HUES48 (cell line): ENCODE measurements around the gene SOX21.
"Not testable (repeated sequence)": the region's sequence is repeated elsewhere in the genome, so short reads cannot be mapped to it uniquely, and the experiment has no call there.

ENCODE experiments used
- H3K27ac ChIP-seq: one replicate; pipeline ENCODE4 v1.7.0; 2013; ENCODE audit warnings: low read depth, low read length, inconsistent platforms
- H3K27me3 ChIP-seq: 2 replicates; pipeline ENCODE4 v1.6.1; 2013; ENCODE audit warnings: mild to moderate bottlenecking, low read length; ENCODE audit not compliant: control insufficient read depth, insufficient read depth
- H3K36me3 ChIP-seq: 2 replicates; pipeline ENCODE4 v1.6.1; 2013; ENCODE audit warnings: low read length; ENCODE audit not compliant: control insufficient read depth, insufficient read depth
- H3K4me1 ChIP-seq: 2 replicates; pipeline ENCODE4 v1.6.1; 2013; ENCODE audit warnings: mild to moderate bottlenecking, low read length; ENCODE audit not compliant: control insufficient read depth, insufficient read depth
- H3K4me3 ChIP-seq: 2 replicates; pipeline ENCODE4 v1.5.1; 2013; ENCODE audit warnings: mild to moderate bottlenecking, low read depth, low read length
- H3K9ac ChIP-seq: 2 replicates; pipeline ENCODE4 v1.6.1; 2013; ENCODE audit warnings: mild to moderate bottlenecking, low read depth, low read length, moderate library complexity
- H3K9me3 ChIP-seq: 2 replicates; pipeline ENCODE4 v1.6.1; 2013; ENCODE audit warnings: low read length; ENCODE audit not compliant: control insufficient read depth, insufficient read depth

SOX21 gene

DNA sequence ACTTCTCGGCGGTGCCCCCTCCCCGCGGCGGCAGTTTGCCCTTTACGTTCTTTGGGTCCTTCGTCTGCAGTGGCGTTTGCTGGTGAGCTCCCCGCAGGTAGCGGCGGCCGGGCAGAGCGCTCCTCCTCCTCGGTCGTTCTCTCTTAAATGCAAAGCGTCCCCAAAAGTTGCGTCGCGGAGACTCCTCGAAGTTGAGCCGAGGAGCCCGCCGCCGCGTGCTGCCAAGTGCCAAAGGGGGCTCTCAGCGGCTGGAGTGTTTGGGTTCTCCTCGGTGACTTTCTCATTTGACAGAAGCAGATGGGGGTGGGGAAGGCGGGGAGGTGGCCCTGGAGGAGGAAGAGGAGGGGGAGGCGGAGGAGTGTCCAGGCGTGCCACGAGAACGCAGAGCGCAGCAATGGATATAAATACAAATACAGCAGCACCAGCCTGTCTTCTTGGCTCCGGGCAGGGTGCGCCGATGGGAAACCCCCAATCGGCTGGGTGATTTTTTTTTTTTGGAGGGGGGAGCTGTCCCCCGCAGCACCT lies at the start of gene SOX21:
TSS of gene SOX21 (minus strand) at position 259 of the 525 bp plus-strand sequence. CDS start 496 bp downstream, outside the sequence.
- H3K27ac ChIP-seq: peak within 1 kb of the TSS; percentile 35
- peaks cover 73% of the 10 kb centered on the region for H3K27me3 ChIP-seq
- peak within 1 kb of the TSS; percentile 72 for H3K9ac ChIP-seq
- peaks cover 62% of the 10 kb centered on the region for H3K4me1 ChIP-seq
- no peaks in the 10 kb centered on the region for H3K9me3 ChIP-seq
- H3K4me3 ChIP-seq: peak within 1 kb of the TSS; percentile 80
- H3K36me3 ChIP-seq: no peaks in the 10 kb centered on the region

DNA sequence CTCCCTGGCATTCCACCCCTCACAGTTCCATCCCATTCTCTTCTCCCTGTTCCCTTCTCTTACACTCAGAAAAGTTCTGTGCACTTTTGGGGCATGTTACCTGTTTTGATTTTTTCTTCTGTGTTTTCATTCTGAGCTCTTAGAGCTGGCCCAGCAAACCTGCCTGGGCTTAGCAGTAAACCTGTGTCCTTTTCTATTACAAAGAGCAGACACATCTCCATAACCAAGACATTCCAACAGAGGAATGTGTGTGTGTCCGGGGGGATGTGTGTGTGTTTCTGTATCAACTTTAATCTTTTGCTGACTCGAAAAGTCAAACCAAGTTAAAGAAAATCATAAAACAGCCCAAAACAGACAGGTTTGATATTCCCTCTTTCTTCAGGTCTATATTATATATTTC lies 49.1 kb upstream of the SOX21 start:
- Histone ChIP-seq H3K4me1 (peaks cover 13% of the 10 kb centered on the region), H3K9me3 (0 out of 2 replicates have a peak, but pooled peaks cover 3% of the 10 kb centered on the region), H3K9ac (peak overlapping the region; percentile 34; the same call in 1 of the 2 replicates), H3K4me3 (0 out of 2 replicates have a peak overlapping the region, but pooled peaks have one; percentile 31), H3K36me3 (no peaks in the 10 kb centered on the region), H3K27me3 (no peaks in the 10 kb centered on the region), H3K27ac (peak overlapping the region; percentile 62)

DNA sequence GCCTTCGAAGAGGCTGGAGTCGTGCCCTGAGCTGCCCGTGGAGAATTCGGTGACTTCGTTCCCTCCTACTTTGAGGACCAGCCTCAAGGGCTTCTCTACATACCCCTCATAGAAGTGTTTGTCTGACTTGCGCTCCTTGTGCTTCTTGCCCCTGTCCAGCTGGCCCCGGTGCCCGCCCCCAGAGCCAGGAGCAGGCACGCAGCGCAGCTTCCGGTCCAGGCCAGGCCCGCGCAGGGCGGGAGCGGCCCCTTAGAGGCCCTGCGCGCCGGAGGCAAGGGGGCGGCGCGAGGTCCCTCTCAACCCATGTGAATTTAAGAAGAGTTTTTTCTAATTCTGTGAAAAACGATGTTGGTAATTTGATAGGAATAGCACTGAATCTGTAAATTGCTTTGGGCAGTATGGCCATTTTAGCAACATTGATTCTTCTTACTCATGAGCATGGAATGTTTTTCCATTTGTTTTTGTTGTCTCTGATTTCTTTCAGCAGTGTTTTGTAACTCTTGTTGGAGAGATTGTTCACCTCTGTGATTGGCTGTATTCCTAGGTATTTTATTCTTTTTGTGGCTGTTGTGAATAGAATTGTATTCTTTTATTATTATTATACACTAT lies 46.9 kb upstream of the SOX21 start:
- H3K36me3 ChIP-seq: no peaks in the 10 kb centered on the region
- no peaks in the 10 kb centered on the region for H3K27me3 ChIP-seq
- peaks cover 13% of the 10 kb centered on the region for H3K4me1 ChIP-seq
- H3K27ac ChIP-seq: no peak overlapping the region
- H3K9ac ChIP-seq: no peak overlapping the region
- 0 out of 2 replicates have a peak, but pooled peaks cover 3% of the 10 kb centered on the region for H3K9me3 ChIP-seq
- no peak overlapping the region for H3K4me3 ChIP-seq

DNA sequence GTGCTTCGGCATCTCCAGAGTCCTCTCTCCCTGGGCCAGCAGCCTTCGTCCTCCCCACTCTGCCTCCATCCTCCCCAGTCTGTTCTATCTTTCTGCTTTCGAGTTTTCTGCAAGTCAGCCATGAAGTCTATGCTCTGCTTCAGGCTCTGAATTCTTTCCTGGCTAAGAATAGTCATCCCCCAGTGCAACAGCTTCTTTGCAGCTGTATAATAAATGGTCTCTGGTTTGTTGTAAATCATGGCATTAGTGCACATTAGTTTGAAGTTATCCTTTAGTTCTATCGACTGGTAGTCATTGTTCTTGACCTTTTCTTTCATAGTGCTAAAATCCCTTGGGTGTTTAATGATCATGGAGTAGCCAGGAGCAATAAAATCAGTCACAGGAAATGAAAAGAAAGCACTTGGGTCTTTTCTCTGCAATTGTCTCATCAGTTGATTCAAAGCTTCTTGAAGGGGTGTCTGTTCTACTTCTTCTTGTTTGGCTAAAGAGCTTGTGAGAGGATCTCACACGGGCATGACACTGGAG lies 46.2 kb upstream of the SOX21 start:
- Histone ChIP-seq H3K9me3 (0 out of 2 replicates have a peak, but pooled peaks cover 3% of the 10 kb centered on the region), H3K9ac (no peak overlapping the region), H3K4me3 (no peak overlapping the region), H3K27ac (no peak overlapping the region), H3K4me1 (peaks cover 13% of the 10 kb centered on the region), H3K36me3 (no peaks in the 10 kb centered on the region), H3K27me3 (no peaks in the 10 kb centered on the region)

DNA sequence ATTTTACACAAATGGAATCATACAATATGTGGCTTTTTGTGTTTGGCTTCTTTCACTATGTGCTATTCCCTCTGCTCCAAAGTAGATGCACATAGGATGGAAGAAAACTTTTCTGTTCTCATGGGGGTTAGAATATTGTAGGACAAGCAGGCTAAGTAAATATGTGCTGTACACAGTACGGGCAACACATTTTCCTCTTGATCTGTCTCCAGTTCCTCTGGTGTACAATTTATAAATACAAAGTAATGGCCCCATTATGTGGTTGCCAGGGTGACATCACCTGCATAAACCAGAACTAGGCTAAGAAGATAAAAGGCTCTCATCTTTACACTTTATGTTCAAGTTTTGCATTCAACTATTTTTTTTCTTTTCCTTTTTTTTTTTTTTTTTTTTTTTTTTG lies 41.0 kb upstream of the SOX21 start:
- H3K4me3 ChIP-seq: no peak overlapping the region
- H3K27ac ChIP-seq: no peak overlapping the region
- no peaks in the 10 kb centered on the region for H3K27me3 ChIP-seq
- H3K4me1 ChIP-seq: peaks cover 10% of the 10 kb centered on the region
- no peaks in the 10 kb centered on the region for H3K36me3 ChIP-seq
- no peak overlapping the region for H3K9ac ChIP-seq
- H3K9me3 ChIP-seq: no peaks in the 10 kb centered on the region

DNA sequence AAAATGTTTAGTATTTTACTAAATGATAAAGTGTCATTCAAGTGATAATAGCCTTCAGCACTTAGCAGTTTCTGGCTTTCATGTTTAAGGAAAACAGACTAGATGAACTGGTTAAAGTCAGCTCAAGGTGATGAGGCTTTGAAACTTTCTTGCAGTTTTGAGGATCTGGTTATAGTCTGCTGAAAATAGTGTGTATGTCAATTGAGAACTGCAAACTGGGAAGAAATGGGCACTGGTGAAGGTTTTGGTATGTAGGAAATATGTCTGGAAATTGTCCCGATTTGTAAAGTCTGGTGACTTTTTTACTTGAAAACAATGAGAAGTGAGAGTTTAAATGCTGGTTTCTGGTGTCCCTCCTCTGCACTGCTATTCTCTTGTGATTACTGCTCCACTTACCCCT lies 36.8 kb upstream of the SOX21 start:
- Histone ChIP-seq H3K27ac (no peak overlapping the region), H3K9me3 (no peaks in the 10 kb centered on the region), H3K36me3 (no peaks in the 10 kb centered on the region), H3K4me1 (peaks cover 10% of the 10 kb centered on the region), H3K4me3 (no peak overlapping the region), H3K9ac (no peak overlapping the region), H3K27me3 (no peaks in the 10 kb centered on the region)

DNA sequence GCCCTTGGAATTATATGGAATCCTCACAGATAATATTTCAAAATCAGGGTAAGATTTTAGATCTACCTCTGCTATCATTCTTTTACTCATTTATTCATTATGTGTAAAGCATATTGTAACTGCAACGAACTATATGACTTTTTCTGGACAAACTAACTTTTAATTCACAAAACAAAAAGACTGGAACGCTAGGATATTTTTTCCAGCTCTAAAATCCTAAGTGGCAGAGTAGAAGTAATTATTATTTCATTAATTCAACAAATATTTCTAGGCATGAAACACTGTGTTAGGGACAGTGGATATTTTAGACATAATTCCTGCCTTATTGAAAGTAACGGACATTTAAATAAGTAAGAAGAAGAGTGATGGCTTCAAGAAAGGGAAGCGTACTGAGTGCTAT lies 26.9 kb upstream of the SOX21 start:
- H3K36me3 ChIP-seq: no peaks in the 10 kb centered on the region
- H3K4me1 ChIP-seq: no peaks in the 10 kb centered on the region
- H3K4me3 ChIP-seq: no peak overlapping the region
- no peak overlapping the region for H3K9ac ChIP-seq
- H3K9me3 ChIP-seq: no peaks in the 10 kb centered on the region; the same call in 1 of the 2 replicates
- H3K27ac ChIP-seq: no peak overlapping the region
- no peaks in the 10 kb centered on the region for H3K27me3 ChIP-seq

DNA sequence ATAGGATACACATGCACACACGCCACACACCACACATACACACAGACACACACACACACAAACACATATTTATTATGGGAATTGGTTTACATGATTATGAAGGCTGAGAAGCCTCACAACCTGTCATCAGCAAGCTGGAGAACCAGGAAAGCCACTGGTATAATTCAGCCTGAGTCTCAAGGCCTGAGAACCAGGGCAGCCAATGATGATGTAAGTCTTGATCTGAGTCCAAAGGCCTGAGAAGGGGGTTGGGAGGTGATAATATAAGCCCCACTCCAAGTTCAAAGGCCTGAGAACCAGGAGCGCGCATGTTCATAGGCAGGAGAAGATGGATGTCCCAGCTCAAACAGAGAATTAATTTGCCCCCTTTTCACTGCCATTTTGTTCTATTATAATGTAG lies 18.7 kb upstream of the SOX21 start:
- Histone ChIP-seq H3K4me1 (no peaks in the 10 kb centered on the region), H3K27me3 (no peaks in the 10 kb centered on the region), H3K9me3 (peaks cover 5% of the 10 kb centered on the region), H3K27ac (no peak overlapping the region), H3K4me3 (no peak overlapping the region), H3K36me3 (no peaks in the 10 kb centered on the region), H3K9ac (no peak overlapping the region)

DNA sequence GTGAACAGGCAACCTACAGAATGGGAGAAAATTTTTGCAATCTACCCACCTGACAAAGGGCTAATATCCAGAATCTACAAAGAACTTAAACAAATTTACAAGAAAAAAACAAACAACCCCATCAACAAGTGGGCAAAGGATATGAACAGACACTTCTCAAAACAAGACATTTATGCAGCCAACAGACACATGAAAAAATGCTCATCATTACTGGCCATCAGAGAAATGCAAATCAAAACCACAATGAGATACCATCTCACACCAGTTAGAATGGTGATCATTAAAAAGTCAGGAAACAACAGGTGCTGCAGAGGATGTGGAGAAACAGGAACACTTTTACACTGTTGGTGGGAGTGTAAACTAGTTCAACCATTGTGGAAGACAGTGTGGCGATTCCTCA lies 17.6 kb upstream of the SOX21 start:
- not testable (repeated sequence) for H3K36me3 ChIP-seq, H3K4me3 ChIP-seq, H3K27ac ChIP-seq, H3K27me3 ChIP-seq, H3K9ac ChIP-seq, H3K9me3 ChIP-seq, H3K4me1 ChIP-seq

DNA sequence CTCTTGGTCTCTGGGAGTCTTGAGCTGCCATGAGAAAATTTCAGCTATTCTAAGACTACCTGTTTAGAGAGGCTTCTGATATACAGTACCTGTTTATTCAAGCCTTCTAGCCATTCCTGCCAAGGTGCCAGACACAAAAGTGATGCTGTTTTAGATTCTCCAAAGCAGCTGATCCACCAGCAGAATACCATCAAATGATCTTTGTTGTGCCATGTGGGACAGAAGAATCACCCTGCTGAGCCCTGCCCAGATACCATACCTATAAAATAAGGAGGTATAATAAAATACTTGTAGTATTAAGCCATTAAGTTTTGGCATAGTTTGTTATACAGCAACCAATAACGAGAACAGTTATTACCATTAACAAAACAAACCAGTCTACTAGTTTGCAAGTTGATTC lies 14.1 kb upstream of the SOX21 start:
- peaks cover 5% of the 10 kb centered on the region for H3K9me3 ChIP-seq
- no peaks in the 10 kb centered on the region for H3K36me3 ChIP-seq
- no peaks in the 10 kb centered on the region for H3K4me1 ChIP-seq
- no peak overlapping the region for H3K9ac ChIP-seq
- H3K27ac ChIP-seq: no peak overlapping the region
- no peak overlapping the region for H3K4me3 ChIP-seq
- H3K27me3 ChIP-seq: no peaks in the 10 kb centered on the region

DNA sequence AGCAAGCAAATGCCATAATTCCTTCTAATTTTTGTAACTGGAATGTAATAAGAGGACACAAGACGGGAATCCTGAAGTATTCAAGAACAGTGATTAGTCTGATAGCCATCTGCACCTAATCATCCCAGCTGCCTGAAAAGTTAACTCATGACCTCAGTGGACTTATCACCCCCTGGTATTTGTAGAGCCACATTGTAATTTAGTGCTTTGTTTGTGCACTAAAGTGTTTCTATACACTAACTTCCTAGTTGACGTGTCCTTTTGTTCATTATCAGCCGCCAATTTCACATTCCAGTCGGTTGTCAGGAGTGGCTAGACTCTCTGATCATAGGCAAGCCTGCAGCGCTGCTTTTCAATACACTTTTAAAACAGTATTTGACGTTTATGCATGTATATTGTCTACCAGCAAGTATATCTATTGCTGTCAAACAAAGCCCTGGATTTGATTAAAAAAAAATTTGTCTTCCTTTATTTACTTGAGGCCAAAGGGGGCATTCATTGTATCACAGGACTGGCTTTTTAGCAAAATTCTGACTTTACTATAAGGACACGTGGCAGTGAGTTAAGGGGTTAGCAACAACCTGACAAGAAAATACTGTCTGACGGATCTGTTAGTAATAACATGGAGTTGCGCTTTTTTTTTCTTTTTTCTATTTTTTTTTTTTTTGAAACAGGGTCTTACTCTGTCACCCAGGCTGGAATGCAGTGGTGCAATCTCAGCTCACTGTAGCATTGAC lies 10.4 kb upstream of the SOX21 start:
- Histone ChIP-seq H3K4me3 (no peak overlapping the region), H3K4me1 (peaks cover 1% of the 10 kb centered on the region; the same call in 1 of the 2 replicates), H3K9ac (no peak overlapping the region), H3K27me3 (no peaks in the 10 kb centered on the region), H3K9me3 (peaks cover 5% of the 10 kb centered on the region), H3K27ac (no peak overlapping the region), H3K36me3 (no peaks in the 10 kb centered on the region)
